IMR-90 (cell line): ENCODE measurements around the gene DCUN1D3.

ENCODE experiments used
- BHLHE40 ChIP-seq: fragments of 150-350 bp; IDR thresholded peaks from 2 replicates; pipeline ENCODE4 v1.6.1; 2016; ENCODE audit warnings: mild to moderate bottlenecking, low read depth, low read length
- MAZ ChIP-seq: IDR thresholded peaks from 2 replicates; pipeline ENCODE4 v1.6.1; 2012; ENCODE audit warnings: low read depth, mild to moderate bottlenecking, low read length, improper control_type of control experiment, moderate library complexity, borderline replicate concordance
- MXI1 ChIP-seq: IDR thresholded peaks from 2 replicates; pipeline ENCODE4 v1.6.1; 2012; ENCODE audit warnings: low read depth, mild to moderate bottlenecking, low read length, moderate library complexity, borderline replicate concordance
- POLR2A ChIP-seq: IDR thresholded peaks from 2 replicates; pipeline ENCODE4 v1.6.1; 2012; ENCODE audit warnings: mild to moderate bottlenecking, low read depth, low read length
- RAD21 ChIP-seq: IDR thresholded peaks from 2 replicates; pipeline ENCODE4 v1.6.1; 2012; ENCODE audit warnings: low read length, improper control_type of control experiment
- RFX5 ChIP-seq: IDR thresholded peaks from 2 replicates; pipeline ENCODE4 v1.8.0; 2012; ENCODE audit warnings: low read depth, mild to moderate bottlenecking, low read length, moderate library complexity
- SMC3 ChIP-seq: fragments of 150-350 bp; IDR thresholded peaks from 2 replicates; pipeline ENCODE4 v1.6.1; 2016; ENCODE audit warnings: low read depth, mild to moderate bottlenecking, antibody characterized with exemption, low read length, moderate library complexity
- TF ChIP-seq, protein P1 (sequence below): conservative IDR thresholded peaks from 2 replicates; pipeline ENCODE4 v1.5.1; 2012; ENCODE audit warnings: mild to moderate bottlenecking, low read depth, low read length, improper control_type of control experiment
- TF ChIP-seq, protein P2 (sequence below): fragments of 150-350 bp; IDR thresholded peaks from 2 replicates; pipeline ENCODE4 v1.6.1; 2017; ENCODE audit warnings: mild to moderate bottlenecking, antibody characterized with exemption, low read length, low read depth

DNA sequence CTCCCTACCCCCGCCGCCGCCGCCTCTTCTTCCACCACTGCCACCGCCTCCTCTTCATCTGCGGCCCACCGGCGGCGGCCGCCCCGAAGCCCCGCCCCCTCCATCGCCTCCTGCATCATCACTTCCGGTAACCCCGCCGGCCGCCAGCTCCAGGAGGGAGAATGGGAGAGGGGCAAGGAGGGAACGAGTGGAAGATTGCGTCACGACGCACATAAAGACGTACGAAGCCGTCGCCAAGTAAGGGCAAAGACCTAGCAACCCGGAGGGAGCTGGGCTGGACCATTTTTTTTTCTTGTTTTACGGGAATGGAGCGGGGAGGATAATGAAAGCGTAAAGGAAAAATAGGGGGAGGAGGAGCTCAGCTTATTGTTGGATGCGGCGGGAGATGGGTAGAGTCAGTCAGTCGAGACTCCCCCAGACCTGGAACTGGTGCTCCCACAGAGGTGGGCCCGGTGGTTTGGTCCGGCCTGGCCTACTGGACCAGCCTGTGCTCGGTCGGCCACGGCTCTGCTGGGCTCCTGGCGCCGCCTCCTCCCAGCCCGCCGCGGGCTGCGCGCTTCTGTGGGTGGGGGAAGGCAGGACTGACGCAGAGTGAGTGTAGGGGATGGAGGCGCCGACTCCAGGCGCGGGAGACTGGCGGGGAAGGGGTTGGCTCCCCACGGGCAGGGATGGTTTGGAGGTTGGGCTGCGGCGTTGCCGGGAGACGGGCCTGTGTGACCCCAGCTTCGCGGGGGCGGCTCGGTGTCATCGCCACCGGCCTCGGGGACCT, at the start of gene DCUN1D3, which contains the start of gene LYRM1:
- TF ChIP-seq, protein P1, sequence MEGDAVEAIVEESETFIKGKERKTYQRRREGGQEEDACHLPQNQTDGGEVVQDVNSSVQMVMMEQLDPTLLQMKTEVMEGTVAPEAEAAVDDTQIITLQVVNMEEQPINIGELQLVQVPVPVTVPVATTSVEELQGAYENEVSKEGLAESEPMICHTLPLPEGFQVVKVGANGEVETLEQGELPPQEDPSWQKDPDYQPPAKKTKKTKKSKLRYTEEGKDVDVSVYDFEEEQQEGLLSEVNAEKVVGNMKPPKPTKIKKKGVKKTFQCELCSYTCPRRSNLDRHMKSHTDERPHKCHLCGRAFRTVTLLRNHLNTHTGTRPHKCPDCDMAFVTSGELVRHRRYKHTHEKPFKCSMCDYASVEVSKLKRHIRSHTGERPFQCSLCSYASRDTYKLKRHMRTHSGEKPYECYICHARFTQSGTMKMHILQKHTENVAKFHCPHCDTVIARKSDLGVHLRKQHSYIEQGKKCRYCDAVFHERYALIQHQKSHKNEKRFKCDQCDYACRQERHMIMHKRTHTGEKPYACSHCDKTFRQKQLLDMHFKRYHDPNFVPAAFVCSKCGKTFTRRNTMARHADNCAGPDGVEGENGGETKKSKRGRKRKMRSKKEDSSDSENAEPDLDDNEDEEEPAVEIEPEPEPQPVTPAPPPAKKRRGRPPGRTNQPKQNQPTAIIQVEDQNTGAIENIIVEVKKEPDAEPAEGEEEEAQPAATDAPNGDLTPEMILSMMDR = no peak
- TF ChIP-seq POLR2A = peak; percentile 96
- peak; percentile 60 for TF ChIP-seq MXI1
- TF ChIP-seq RFX5 = no peak
- no peak for TF ChIP-seq RAD21
- peak; percentile 5; the same call in 1 of the 2 replicates for TF ChIP-seq SMC3
- TF ChIP-seq MAZ = peak; percentile 89; the same call in 1 of the 2 replicates
- peak; percentile 89 for TF ChIP-seq BHLHE40
- TF ChIP-seq, protein P2, sequence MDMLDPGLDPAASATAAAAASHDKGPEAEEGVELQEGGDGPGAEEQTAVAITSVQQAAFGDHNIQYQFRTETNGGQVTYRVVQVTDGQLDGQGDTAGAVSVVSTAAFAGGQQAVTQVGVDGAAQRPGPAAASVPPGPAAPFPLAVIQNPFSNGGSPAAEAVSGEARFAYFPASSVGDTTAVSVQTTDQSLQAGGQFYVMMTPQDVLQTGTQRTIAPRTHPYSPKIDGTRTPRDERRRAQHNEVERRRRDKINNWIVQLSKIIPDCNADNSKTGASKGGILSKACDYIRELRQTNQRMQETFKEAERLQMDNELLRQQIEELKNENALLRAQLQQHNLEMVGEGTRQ = 0 out of 2 replicates have a peak, but pooled peaks have one; percentile 1
